ENCODE results near the gene NCAPG2.

The NCAPG2 gene

DNA sequence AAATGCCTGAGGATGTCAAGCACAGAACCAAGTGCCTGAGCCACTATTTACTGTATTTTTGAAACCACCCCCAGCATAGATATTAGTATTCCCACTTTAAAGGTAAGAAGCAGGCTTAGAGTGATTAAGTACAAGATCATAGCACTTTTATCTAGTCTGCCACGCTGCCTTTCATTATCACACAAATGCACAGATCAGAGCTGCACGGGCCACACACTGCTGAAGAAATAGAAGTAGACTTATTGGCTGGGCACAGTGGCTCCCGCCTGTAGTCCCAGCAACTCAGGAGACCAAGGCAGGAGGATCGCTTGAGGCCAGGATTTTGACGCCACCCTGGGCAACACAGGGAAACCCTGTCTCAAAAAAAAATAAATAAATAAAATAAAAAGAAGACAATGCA, 38.2 kb downstream of the NCAPG2 start:
- peaks cover 35% of the 10 kb centered on the region for H3K36me3 ChIP-seq (replicated peaks; ENCODE audit: insufficient read depth, low read length)
- TF ChIP-seq, protein P1, sequence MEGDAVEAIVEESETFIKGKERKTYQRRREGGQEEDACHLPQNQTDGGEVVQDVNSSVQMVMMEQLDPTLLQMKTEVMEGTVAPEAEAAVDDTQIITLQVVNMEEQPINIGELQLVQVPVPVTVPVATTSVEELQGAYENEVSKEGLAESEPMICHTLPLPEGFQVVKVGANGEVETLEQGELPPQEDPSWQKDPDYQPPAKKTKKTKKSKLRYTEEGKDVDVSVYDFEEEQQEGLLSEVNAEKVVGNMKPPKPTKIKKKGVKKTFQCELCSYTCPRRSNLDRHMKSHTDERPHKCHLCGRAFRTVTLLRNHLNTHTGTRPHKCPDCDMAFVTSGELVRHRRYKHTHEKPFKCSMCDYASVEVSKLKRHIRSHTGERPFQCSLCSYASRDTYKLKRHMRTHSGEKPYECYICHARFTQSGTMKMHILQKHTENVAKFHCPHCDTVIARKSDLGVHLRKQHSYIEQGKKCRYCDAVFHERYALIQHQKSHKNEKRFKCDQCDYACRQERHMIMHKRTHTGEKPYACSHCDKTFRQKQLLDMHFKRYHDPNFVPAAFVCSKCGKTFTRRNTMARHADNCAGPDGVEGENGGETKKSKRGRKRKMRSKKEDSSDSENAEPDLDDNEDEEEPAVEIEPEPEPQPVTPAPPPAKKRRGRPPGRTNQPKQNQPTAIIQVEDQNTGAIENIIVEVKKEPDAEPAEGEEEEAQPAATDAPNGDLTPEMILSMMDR (IDR thresholded peaks at IDR 0.05; ENCODE audit: low read length): no peak
- TF ChIP-seq EZH2phosphoT487 (IDR thresholded peaks at IDR 0.05; ENCODE audit: low read length) (no peak), EZH2 (optimal IDR thresholded peaks at IDR 0.05; ENCODE audit: low read depth, low read length) (no peak)
- H2AFZ ChIP-seq (ENCODE audit: low read length): no peak overlapping the region
- no peaks in the 10 kb centered on the region for H3K9me2 ChIP-seq (replicated peaks; ENCODE audit: insufficient read depth, low read length)
- no peaks in the 10 kb centered on the region for H3K9me3 ChIP-seq (replicated peaks; ENCODE audit: insufficient read depth, low read length)
- no peak overlapping the region for H3K4me3 ChIP-seq (ENCODE audit: low read length)
- H3K79me2 ChIP-seq (ENCODE audit: low read length): peaks cover 16% of the 10 kb centered on the region; the same call in 1 of the 2 replicates
- DNase-seq: no peak
- no peak overlapping the region for H3K27ac ChIP-seq (ENCODE audit: low read length)
- no peak overlapping the region for H3K4me2 ChIP-seq (ENCODE audit: low read depth, low read length)
- no peaks in the 10 kb centered on the region for H3K4me1 ChIP-seq (ENCODE audit: low read length)
- no peaks in the 10 kb centered on the region for H3F3A ChIP-seq (ENCODE audit: insufficient read depth, low read length)
- no peak overlapping the region for H3K9ac ChIP-seq (ENCODE audit: low read length)
- H3K27me3 ChIP-seq (replicated peaks; ENCODE audit: insufficient read depth, low read length): no peaks in the 10 kb centered on the region
- H4K20me1 ChIP-seq (ENCODE audit: insufficient read depth, low read length): no peaks in the 10 kb centered on the region

DNA sequence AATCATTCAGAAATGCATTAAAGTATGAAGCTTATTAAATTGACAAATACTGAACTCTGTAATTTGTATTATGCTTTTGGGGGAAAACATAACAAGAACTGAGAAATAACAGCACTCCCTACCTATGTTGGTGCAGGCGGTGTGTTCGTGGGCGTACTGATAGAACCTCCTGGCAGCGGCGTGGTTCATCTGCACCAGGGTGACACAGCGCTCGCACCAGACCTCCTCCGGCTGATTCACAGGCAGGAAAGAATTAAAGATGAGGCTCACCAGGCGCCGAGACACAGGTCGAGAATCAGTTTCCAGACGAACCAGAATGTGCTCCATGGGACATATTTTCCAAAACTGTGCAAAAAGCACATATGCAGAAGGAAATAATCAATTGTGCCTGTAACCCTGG, 40.2 kb downstream of the NCAPG2 start:
- Histone ChIP-seq H2AFZ (ENCODE audit: low read length) (no peak overlapping the region), H3K27me3 (replicated peaks; ENCODE audit: insufficient read depth, low read length) (no peaks in the 10 kb centered on the region), H3K4me1 (ENCODE audit: low read length) (no peaks in the 10 kb centered on the region), H3K9ac (ENCODE audit: low read length) (no peak overlapping the region), H3K79me2 (ENCODE audit: low read length) (peaks cover 16% of the 10 kb centered on the region; the same call in 1 of the 2 replicates), H4K20me1 (ENCODE audit: insufficient read depth, low read length) (no peaks in the 10 kb centered on the region), H3K27ac (ENCODE audit: low read length) (no peak overlapping the region), H3K4me2 (ENCODE audit: low read depth, low read length) (no peak overlapping the region), H3K9me3 (replicated peaks; ENCODE audit: insufficient read depth, low read length) (no peaks in the 10 kb centered on the region), H3K9me2 (replicated peaks; ENCODE audit: insufficient read depth, low read length) (no peaks in the 10 kb centered on the region), H3K4me3 (ENCODE audit: low read length) (no peak overlapping the region), H3F3A (ENCODE audit: insufficient read depth, low read length) (no peaks in the 10 kb centered on the region), H3K36me3 (replicated peaks; ENCODE audit: insufficient read depth, low read length) (peaks cover 28% of the 10 kb centered on the region)
- TF ChIP-seq, protein P1 (IDR thresholded peaks at IDR 0.05; ENCODE audit: low read length): no peak
- TF ChIP-seq EZH2 (optimal IDR thresholded peaks at IDR 0.05; ENCODE audit: low read depth, low read length) (no peak), EZH2phosphoT487 (IDR thresholded peaks at IDR 0.05; ENCODE audit: low read length) (no peak)
- DNase-seq: no peak

DNA sequence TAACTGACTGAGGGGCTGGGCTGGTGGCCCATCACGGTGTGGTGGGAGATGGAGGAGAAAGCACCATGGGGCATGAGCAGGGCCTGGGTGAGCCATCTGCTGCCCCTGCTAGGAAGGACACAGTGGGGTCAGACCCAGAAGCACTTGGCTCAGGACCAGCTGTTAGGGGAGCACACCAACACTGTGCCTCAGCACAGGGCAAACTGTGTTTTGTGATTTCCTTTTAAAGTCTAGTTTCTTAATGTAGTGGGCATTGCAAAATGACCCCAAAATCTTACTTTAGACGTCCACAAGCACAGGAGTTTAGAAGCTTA, 41.2 kb downstream of the NCAPG2 start:
- DNase-seq: no peak
- H3K9ac ChIP-seq (ENCODE audit: low read length): no peak overlapping the region
- TF ChIP-seq EZH2 (optimal IDR thresholded peaks at IDR 0.05; ENCODE audit: low read depth, low read length) (no peak), EZH2phosphoT487 (IDR thresholded peaks at IDR 0.05; ENCODE audit: low read length) (no peak)
- TF ChIP-seq, protein P1 (IDR thresholded peaks at IDR 0.05; ENCODE audit: low read length): no peak
- H3K9me2 ChIP-seq (replicated peaks; ENCODE audit: insufficient read depth, low read length): no peaks in the 10 kb centered on the region
- H3K9me3 ChIP-seq (replicated peaks; ENCODE audit: insufficient read depth, low read length): no peaks in the 10 kb centered on the region
- no peaks in the 10 kb centered on the region for H3K27me3 ChIP-seq (replicated peaks; ENCODE audit: insufficient read depth, low read length)
- H3K36me3 ChIP-seq (replicated peaks; ENCODE audit: insufficient read depth, low read length): peaks cover 24% of the 10 kb centered on the region
- no peak overlapping the region for H3K4me3 ChIP-seq (ENCODE audit: low read length)
- no peak overlapping the region for H3K4me2 ChIP-seq (ENCODE audit: low read depth, low read length)
- peaks cover 19% of the 10 kb centered on the region; the same call in 1 of the 2 replicates for H3K79me2 ChIP-seq (ENCODE audit: low read length)
- H3F3A ChIP-seq (ENCODE audit: insufficient read depth, low read length): 0 out of 2 replicates have a peak, but pooled peaks cover 4% of the 10 kb centered on the region
- H4K20me1 ChIP-seq (ENCODE audit: insufficient read depth, low read length): no peaks in the 10 kb centered on the region
- peaks cover 4% of the 10 kb centered on the region; the same call in 1 of the 2 replicates for H3K4me1 ChIP-seq (ENCODE audit: low read length)
- H3K27ac ChIP-seq (ENCODE audit: low read length): no peak overlapping the region
- no peak overlapping the region for H2AFZ ChIP-seq (ENCODE audit: low read length)

All from MM.1S (cell line).